ENCODE results near the gene HSDL1.

DNA sequence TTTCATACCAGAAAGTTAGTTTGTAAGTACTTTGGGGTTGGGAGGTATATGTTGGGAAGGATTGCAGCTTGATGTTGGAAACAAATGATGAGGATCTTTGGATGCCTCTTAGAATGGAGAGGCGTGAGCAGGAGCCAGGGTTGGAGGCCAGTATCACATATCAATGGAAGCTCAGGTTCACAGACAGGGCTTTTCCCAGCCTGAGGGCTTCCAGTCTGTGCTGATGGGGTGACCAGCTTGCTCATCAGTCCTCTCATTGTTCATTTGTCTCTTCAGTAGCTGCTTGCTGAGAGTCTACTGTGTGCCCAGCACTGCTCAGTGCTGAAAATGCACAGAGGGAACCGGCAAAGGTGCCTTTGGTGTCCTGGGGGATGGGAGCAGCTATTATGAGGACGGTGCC is 5.9 kb upstream of the HSDL1 start:
- TF ChIP-seq CHD7 (IDR thresholded peaks at IDR 0.05; ENCODE audit: insufficient replicate concordance, low read length) = no peak
- TF ChIP-seq, protein P1, sequence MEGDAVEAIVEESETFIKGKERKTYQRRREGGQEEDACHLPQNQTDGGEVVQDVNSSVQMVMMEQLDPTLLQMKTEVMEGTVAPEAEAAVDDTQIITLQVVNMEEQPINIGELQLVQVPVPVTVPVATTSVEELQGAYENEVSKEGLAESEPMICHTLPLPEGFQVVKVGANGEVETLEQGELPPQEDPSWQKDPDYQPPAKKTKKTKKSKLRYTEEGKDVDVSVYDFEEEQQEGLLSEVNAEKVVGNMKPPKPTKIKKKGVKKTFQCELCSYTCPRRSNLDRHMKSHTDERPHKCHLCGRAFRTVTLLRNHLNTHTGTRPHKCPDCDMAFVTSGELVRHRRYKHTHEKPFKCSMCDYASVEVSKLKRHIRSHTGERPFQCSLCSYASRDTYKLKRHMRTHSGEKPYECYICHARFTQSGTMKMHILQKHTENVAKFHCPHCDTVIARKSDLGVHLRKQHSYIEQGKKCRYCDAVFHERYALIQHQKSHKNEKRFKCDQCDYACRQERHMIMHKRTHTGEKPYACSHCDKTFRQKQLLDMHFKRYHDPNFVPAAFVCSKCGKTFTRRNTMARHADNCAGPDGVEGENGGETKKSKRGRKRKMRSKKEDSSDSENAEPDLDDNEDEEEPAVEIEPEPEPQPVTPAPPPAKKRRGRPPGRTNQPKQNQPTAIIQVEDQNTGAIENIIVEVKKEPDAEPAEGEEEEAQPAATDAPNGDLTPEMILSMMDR (IDR thresholded peaks at IDR 0.05; ENCODE audit: control extremely low read depth in 1 of 3, insufficient read depth in 1 of 3, low read depth in 1 of 3, low read length in 3 of 3) = no peak
